RKO (cell line): ENCODE data around the gene INKA1.
"Not testable (repeated sequence)": the region's sequence is repeated elsewhere in the genome, so short reads cannot be mapped to it uniquely, and the experiment has no call there.

Experiments
- DNase-seq: peaks from one replicate; pipeline ENCODE4 v3.0.0-alpha.2; 2016; ENCODE audit warnings: low spot score

The INKA1 gene

GRCh38 chr3:49807431-49808114 is 4.5 kb downstream of the INKA1 start:
- DNase-seq: no peak

- DNase-seq: no peak
Observed at GRCh38 chr3:49812916-49813496, 9.9 kb downstream of the INKA1 start.

- DNase-seq: no peak
Observed at GRCh38 chr3:49813497-49814174, 10.6 kb downstream of the INKA1 start, which contains the start of gene UBA7. Gene UBA7 (minus strand): TSS chr3:49813953. CDS start chr3:49813787, 166 bp downstream.

GRCh38 chr3:49823131-49823530 is 20.1 kb downstream of the INKA1 start:
- not testable (repeated sequence) for DNase-seq

- DNase-seq: no peak
Observed at GRCh38 chr3:49826016-49826415, 23.0 kb downstream of the INKA1 start.

- no peak for DNase-seq
Observed at GRCh38 chr3:49831341-49831740, 28.3 kb downstream of the INKA1 start.

GRCh38 chr3:49839193-49839809 is 36.2 kb downstream of the INKA1 start:
- DNase-seq: peak; percentile 78

GRCh38 chr3:49840388-49840787 is 37.3 kb downstream of the INKA1 start:
- no peak for DNase-seq

GRCh38 chr3:49841126-49841696 is 38.1 kb downstream of the INKA1 start:
- DNase-seq: peak; percentile 16

- no peak for DNase-seq
Observed at GRCh38 chr3:49841806-49842205, 38.7 kb downstream of the INKA1 start.

GRCh38 chr3:49842843-49843517 is 39.9 kb downstream of the INKA1 start:
- no peak for DNase-seq

- DNase-seq: no peak
Observed at GRCh38 chr3:49844464-49845183, 41.6 kb downstream of the INKA1 start.

- no peak for DNase-seq
Observed at GRCh38 chr3:49845694-49846093, 42.6 kb downstream of the INKA1 start.
